Left ventricle myocardium superior (tissue), 1 donor: Measurements from ENCODE around the gene GABBR2. TPM values are rescaled to one million over a fixed set of nuclear protein-coding genes. Genes with fewer than 3 reads are reported as not detected.
"Not testable (repeated sequence)": the region's sequence is repeated elsewhere in the genome, so short reads cannot be mapped to it uniquely, and the experiment has no call there.

Experiments
- ATAC-seq: fragments of 200-7000 bp; cut with Tn5 transposase; one replicate; pipeline ENCODE4 v1.9.1; 2020; ENCODE audit warnings: mild to moderate bottlenecking, moderate library complexity
- DNase-seq: peaks from one replicate; pipeline ENCODE4 v3.0.0-alpha.2; 2020
- intact Hi-C: fragments of 100-400 bp; cut with micrococcal nuclease; formaldehyde crosslinking; loops from one replicate; pipeline ENCODE4 v1.11.0; 2022
- total RNA-seq: library from RNA; stranded (reverse); fragmentation: NEBNext Ultra II Directional; extraction: Animal tissue kit (Norgen Biotek cat#: 25700); gene quantifications from one replicate; pipeline ENCODE4 v1.2.1, GENCODE V29; 2021
- donor health status: DM: no; HTN: yes; CAD: no; lungs with severe emphysema.

Gene GABBR2
- total RNA-seq, 1 donor from 2014 or later = 0.62 TPM

DNA sequence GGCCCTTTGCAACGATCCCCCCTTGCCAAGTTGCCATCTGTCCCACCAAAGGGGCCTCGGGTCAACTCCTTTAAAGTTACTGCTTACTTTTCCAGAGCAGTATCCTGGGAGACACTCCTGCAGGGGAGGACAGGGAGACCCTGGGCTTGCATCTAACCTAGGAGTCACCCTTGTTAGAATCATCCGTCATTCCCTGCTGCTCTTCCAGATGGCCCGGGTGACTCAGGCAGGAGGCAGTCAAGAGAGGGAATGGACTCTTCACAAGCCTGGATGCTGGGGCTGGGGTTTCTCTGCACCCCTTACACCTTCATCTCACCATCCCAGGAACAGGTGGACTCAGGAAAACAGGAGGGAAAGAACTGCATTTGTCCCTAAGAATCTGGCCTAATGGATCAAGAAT lies 175.6 kb downstream of the GABBR2 start:
- intact Hi-C loops = no loop called here
- no peak for ATAC-seq
- no peak for DNase-seq

DNA sequence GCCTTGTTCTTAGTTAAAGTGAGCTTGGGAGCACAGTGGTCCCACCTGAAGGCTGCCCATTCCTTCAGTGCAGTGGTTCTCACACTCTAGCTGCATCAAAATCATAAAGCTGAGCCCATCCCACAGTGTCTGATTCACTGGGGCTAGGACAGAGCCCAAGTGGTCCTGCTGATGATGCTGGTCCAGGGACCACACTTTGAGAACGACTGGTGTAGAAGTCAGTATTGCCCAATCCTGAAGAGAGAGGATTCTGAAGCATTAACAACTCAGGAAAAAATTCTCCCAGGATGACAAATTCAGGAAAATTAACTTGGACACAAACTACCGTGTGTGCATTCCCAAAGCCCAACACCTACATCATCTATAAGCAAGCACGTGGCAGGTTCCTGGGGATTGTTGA lies 176.2 kb downstream of the GABBR2 start:
- no peak for ATAC-seq
- DNase-seq = no peak
- intact Hi-C loops = no loop called here

- no peak for ATAC-seq
- intact Hi-C loops = no loop called here
- no peak for DNase-seq
Observed at GRCh38 chr9:98532147-98532546, 176.6 kb downstream of the GABBR2 start.

DNA sequence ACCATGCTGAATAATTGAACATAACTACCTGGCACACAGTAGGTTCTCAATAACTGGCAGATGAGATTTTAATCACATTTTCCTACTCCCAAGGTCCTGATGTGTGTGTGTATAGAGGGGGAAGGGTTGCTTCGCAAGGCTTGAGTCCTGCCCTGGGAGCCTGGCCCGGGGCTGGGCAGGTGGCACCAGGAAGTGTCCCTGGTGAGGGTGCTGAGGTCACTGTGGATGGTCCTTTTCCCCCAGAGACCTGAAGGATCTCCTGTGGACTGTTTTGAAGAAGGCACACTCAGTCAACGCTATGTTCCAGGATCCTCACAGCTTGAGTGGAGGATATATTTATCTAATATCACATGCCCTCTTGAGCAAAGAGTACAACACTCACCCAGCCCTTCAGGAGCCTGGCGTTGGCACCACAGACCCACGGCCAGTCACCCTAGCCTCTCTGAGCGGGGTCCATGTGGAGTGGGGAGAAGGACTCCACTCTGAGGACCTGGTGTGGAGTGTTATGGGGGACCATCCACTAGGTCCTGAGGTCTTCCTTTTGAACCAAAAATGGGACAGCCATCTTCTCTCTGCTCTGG lies 177.8 kb downstream of the GABBR2 start:
- no peak for ATAC-seq

DNA sequence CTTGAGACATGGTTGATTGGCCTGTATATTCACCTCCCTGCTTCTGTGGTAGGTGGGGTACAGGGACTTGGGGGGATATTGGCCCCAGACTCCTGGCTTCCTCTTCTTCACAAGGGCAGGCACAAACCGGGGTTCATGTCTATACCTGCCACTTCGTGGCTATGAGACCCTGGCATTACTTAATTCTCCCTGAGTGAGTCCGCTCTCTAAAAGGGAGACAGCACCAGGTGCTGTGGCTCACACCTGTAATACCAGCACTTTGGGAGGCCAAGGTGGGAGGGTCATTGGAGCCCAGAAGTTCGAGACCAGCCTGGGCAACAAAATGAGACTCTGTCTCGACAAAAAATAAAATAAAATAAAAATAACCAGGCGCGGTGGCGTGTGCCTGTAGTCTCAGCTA lies 178.5 kb downstream of the GABBR2 start:
- no peak for DNase-seq
- intact Hi-C loops = no loop called here
- ATAC-seq = no peak

More for the DNA sequence above, 177.8 kb downstream of the GABBR2 start:
- intact Hi-C loops = no loop called here
- DNase-seq = no peak

- DNase-seq (no peak), ATAC-seq (no peak)
- intact Hi-C loops = no loop called here
Observed at GRCh38 chr9:98529841-98530240, 178.9 kb downstream of the GABBR2 start.

DNA sequence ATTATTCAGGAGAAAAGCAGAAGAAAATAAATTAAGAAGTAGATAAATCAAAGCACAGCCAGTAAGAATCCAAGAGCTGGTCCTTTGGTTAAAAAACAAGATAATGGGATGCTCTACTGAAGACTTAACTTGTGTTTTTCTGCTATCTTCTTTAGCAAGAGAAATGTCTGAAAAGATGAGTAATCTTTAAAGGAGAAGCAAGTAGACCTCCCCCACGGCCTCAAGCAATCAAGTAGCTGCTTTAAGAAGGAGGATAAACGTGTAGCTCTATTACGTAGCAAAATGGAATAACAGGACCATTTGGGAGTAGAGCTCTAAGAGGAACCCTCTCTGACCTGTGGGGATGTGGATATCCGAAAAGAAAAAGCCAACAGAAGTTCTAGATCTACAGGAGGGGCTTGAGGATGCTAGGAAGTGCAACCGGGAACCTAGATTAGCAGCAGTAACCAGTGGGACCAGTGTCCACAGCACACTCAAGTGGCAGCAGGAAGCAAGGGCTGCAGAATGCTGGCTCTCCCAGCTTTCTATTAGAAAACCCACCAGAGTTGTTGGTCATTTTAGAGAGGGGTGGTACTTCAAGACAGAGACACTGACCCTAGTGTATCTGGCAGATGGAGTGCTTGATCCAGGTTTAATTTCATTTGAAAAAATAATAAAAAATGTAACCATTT lies 185.4 kb downstream of the GABBR2 start:
- ATAC-seq = no peak
- DNase-seq = no peak
- intact Hi-C loops = no loop called here

DNA sequence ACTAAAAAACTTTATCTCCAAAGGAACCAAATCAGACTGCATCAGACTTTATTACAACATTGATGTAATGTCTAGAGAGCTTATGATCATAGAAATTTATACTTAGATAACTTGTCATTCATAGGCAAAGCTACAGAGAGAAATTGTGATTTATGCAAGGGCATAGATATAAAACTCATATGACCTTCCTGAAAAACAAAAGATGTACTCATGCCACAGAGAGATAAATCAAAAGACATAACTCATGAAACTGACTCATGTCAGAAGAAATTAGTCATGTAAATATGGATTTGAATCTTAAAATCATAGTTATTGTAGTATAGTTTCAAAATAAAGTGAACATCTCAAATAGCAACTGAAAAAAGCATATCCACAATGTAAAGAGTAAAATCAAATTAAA lies 186.2 kb downstream of the GABBR2 start:
- no peak for DNase-seq
- ATAC-seq = no peak
- intact Hi-C loops = no loop called here

DNA sequence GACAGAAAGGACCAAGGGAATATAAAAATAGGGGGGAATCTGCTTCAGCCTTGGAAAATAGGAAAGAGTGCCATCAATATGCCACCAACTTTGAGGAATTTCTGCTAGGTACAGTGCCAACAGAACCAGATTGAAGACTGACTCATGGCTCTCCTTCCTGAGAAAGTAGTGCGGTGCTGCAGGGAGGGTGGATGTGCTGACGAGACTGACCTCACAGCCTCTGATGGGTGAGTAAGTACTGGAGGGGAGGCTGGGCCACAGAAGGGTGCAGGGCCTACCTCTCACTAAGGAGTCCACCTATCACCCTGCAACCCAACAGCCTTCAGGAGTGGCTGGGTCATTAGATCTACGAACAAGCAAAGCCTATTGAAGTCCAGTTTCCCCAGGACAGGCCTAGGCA lies 187.6 kb downstream of the GABBR2 start:
- ATAC-seq = no peak
- DNase-seq = no peak
- intact Hi-C loops = no loop called here

GRCh38 chr9:98520221-98520960 lies 188.3 kb downstream of the GABBR2 start:
- intact Hi-C loops = no loop called here
- ATAC-seq = no peak
- DNase-seq = no peak

GRCh38 chr9:98519641-98520040 lies 189.1 kb downstream of the GABBR2 start:
- DNase-seq (no peak), ATAC-seq (no peak)
- intact Hi-C loops = no loop called here

GRCh38 chr9:98518556-98518955 lies 190.2 kb downstream of the GABBR2 start:
- ATAC-seq = no peak
- no peak for DNase-seq
- intact Hi-C loops = no loop called here

- intact Hi-C loops = no loop called here
- ATAC-seq = no peak
- DNase-seq = no peak
Observed at GRCh38 chr9:98517761-98518160, 191.0 kb downstream of the GABBR2 start.

GRCh38 chr9:98516897-98517503 lies 191.7 kb downstream of the GABBR2 start:
- intact Hi-C loops = no loop called here
- ATAC-seq = no peak

DNA sequence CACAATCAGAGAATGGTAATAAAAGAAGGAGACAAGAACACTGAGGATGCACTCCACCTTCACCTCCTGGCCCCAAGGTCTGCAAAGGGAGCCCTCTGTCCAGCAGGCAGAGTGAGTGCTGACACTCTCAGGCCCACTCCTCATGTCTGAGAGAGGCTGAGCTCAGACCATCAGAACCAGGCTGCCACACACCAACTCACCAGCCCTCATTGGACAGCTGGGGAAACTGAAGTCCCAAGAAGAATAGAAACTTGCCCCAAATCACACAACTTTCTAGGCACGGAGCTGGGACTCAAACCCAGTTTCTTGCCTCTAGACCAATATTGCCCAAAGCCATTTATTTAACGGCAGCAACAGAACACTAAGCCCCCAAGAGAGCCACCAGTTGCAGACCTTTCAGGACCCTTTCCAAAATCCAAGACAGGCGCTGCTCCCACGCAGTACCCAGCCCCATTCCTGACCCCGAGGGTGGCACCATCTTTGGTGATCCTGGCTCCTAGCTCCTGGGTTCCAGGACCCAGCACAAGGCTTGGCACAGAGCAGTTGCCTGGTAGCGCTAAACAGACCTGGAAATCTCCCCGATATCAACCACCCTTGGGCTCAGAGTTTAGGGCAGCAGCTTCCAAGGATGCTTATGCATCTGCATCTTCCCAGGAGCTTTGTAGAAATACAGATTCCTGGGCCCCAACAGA lies 192.4 kb downstream of the GABBR2 start:
- ATAC-seq (no peak), DNase-seq (no peak)
- intact Hi-C loops = no loop called here

More at GRCh38 chr9:98516897-98517503, 191.7 kb downstream of the GABBR2 start:
- no peak for DNase-seq

- no peak for DNase-seq
- intact Hi-C loops = no loop called here
- ATAC-seq = no peak
Observed at GRCh38 chr9:98515506-98516204, 193.1 kb downstream of the GABBR2 start.

DNA sequence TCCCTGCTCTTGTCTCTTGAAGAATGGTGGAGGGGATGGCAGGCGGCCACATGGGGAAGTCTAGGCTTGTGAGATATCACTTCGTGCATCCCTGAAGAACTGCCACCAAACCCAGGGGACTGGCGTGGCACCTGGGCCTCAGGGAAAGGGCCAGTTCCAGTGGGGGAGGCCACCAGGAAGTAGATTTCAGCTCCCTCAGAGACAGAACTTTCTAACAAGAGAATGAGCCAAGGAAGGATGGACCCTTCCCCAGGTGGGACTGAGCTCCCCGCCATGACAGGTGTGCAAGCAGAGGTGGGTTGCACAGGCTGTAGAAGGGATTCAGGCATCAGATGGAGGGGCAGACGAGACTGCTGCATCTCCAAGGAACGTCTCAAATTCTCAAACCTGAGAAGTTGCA lies 193.9 kb downstream of the GABBR2 start:
- intact Hi-C loops = no loop called here
- no peak for DNase-seq
- no peak for ATAC-seq

- intact Hi-C loops, ATAC-seq, DNase-seq: not testable (repeated sequence)
Observed at GRCh38 chr9:98508217-98508919, 200.4 kb downstream of the GABBR2 start.
